ENCODE data around the gene LRRC37A2.
"Not testable (repeated sequence)": the region's sequence is repeated elsewhere in the genome, so short reads cannot be mapped to it uniquely, and the experiment has no call there.

The LRRC37A2 gene

GRCh38 chr17:46512168-46512567, at the start of gene LRRC37A2:
Gene LRRC37A2 (plus strand): TSS chr17:46512468. CDS start chr17:46512713, 245 bp downstream.
- DNase-seq, result not testable (repeated sequence)

- DNase-seq, result not testable (repeated sequence)
These were observed 44.6 kb upstream of the LRRC37A2 start for GRCh38 chr17:46467618-46468017.

- not testable (repeated sequence) for DNase-seq
These were observed 37.8 kb upstream of the LRRC37A2 start for GRCh38 chr17:46474489-46474888.

GRCh38 chr17:46475583-46475982, 36.7 kb upstream of the LRRC37A2 start:
- not testable (repeated sequence) for DNase-seq

GRCh38 chr17:46478823-46479222, 33.4 kb upstream of the LRRC37A2 start:
- not testable (repeated sequence) for DNase-seq

GRCh38 chr17:46481310-46481709, 31.0 kb upstream of the LRRC37A2 start:
- DNase-seq, result not testable (repeated sequence)

- not testable (repeated sequence) for DNase-seq
These were observed 20.2 kb upstream of the LRRC37A2 start for GRCh38 chr17:46492021-46492420.

GRCh38 chr17:46499437-46500139, 12.7 kb upstream of the LRRC37A2 start:
- not testable (repeated sequence) for DNase-seq

GRCh38 chr17:46505896-46506295, 6.4 kb upstream of the LRRC37A2 start:
- DNase-seq, result not testable (repeated sequence)

- not testable (repeated sequence) for DNase-seq
These were observed 22.4 kb downstream of the LRRC37A2 start for GRCh38 chr17:46534716-46535115.

- DNase-seq, result not testable (repeated sequence)
These were observed 36.3 kb downstream of the LRRC37A2 start for GRCh38 chr17:46548607-46549006.

- DNase-seq, result not testable (repeated sequence)
These were observed 46.9 kb downstream of the LRRC37A2 start for GRCh38 chr17:46559155-46559554.

- DNase-seq, result not testable (repeated sequence)
These were observed 47.8 kb downstream of the LRRC37A2 start for GRCh38 chr17:46560048-46560447.

- not testable (repeated sequence) for DNase-seq
These were observed 54.0 kb downstream of the LRRC37A2 start for GRCh38 chr17:46566284-46566683.

- not testable (repeated sequence) for DNase-seq
These were observed 54.7 kb downstream of the LRRC37A2 start for GRCh38 chr17:46566980-46567379.

- not testable (repeated sequence) for DNase-seq
These were observed 59.5 kb downstream of the LRRC37A2 start for GRCh38 chr17:46571796-46572195.

- DNase-seq, result peak; percentile 96
These were observed 67.1 kb downstream of the LRRC37A2 start, which contains the start of gene ARL17A for GRCh38 chr17:46579083-46580075. Gene ARL17A (minus strand): TSS chr17:46579691. CDS start chr17:46576322, 3,369 bp downstream.

GRCh38 chr17:46580082-46580481, 67.8 kb downstream of the LRRC37A2 start:
- peak; percentile 25 for DNase-seq

- not testable (repeated sequence) for DNase-seq
These were observed 73.2 kb downstream of the LRRC37A2 start for GRCh38 chr17:46585444-46585843.

- DNase-seq, result not testable (repeated sequence)
These were observed 78.2 kb downstream of the LRRC37A2 start, which contains the start of gene NSF for GRCh38 chr17:46590157-46591146. Gene NSF (plus strand): TSS chr17:46590669. CDS start chr17:46590776, 107 bp downstream.

- DNase-seq, result not testable (repeated sequence)
These were observed 79.1 kb downstream of the LRRC37A2 start for GRCh38 chr17:46591332-46591731.

Data from CD4-positive, alpha-beta T cell treated with Interleukin-21 for 1 hour (primary cell).